Left cardiac atrium (tissue), 4 donors: Measurements from ENCODE around the gene TTC33. TPM values are rescaled to one million over a fixed set of nuclear protein-coding genes. Genes with fewer than 3 reads are reported as not detected.
"Not testable (repeated sequence)": the region's sequence is repeated elsewhere in the genome, so short reads cannot be mapped to it uniquely, and the experiment has no call there.

Experiments used
- ATAC-seq, 2 donors: fragments of 200-7000 bp; cut with Tn5 transposase; one replicate each; pipeline ENCODE4 v1.9.1; 2020; ENCODE audit warnings: mild to moderate bottlenecking in 2 of 2, moderate library complexity in 2 of 2
- DNase-seq: peaks from one replicate; pipeline ENCODE4 v3.0.0-alpha.2; 2020
- intact Hi-C, 2 donors: fragments of 100-400 bp; cut with DNase I; formaldehyde crosslinking; loops; one replicate each; pipeline versions ENCODE4 v1.14.1 to v1.15.1; 2022 to 2023
- total RNA-seq, 2 donors: library from RNA; stranded (reverse); fragmentation: NEBNext Ultra II Directional; extraction: Animal tissue kit (Norgen Biotek cat#: 25700); gene quantifications; one replicate each; pipeline ENCODE4 v1.2.1, GENCODE V29; 2021
- donor health status: DM: no; HTN: yes; CAD: no.
- donor health status: DM: no; HTN: yes; CAD: no; lungs with severe emphysema.
- donor health status: DM: yes; HTN: yes; CAD: no.
- donor health status: Dilated cardiomyopathy.

Gene TTC33
- total RNA-seq, 2 donors from 2014 or later, result 14.1 to 17.5 TPM

DNA sequence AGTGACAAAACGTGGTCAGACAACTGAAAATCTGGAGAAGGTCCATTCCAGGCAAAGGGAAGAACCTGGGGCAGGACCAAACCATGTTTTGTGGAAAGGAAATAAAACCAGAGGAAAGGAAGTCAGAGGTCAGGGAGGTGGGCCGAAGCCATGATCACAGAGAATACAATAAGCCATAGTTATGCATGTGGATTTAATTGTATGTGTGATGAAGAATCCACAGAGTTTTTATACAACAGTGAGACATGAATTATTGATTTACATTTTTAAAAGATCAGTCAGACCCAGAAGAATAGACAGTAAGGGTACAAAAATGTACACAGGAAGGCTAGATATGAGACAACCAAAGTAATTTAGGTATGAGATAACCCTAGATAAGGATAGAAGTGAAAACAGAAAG is 20.8 kb downstream of the TTC33 start:
- intact Hi-C loops, result loop anchor here in 1 of 2 donors (5.0 kb wide), 2 partner anchors 788 to 1158 kb away; no protein-coding TSS in a partner anchor
- ATAC-seq (no peak), DNase-seq (no peak)

DNA sequence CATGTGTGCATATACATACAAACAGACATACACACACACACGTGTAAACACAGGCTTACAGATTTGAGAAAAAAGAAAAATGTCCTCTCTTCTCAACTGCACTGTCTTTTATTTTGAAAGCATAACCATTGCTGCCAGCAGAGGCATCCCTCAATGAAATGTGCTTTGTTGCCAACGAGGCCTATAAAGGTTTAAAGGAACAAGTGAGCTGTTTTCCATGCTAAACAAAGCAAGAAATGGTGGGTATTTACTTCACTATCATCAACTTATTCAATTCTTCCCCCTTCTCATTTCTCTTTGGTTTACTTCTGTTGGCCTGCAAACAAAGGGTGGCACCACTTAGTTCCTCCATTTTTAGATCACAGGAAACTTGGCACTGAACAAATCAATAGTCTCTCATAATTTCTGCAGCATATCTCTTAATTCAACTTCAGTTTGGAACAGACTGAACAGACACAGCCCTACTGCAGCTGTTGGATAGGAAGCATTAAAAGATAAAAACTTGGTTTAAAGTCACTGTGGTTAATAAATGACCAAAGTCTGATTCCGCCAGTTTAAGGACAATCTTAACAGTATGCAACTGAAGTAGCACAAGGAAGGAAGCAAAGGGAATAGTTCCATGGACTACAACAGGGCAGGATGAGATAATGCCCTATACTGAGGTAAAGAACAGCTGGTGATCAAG is 21.7 kb downstream of the TTC33 start:
- DNase-seq (no peak), ATAC-seq (peak; percentile 38 to 75)
- intact Hi-C loops, result no loop called here

DNA sequence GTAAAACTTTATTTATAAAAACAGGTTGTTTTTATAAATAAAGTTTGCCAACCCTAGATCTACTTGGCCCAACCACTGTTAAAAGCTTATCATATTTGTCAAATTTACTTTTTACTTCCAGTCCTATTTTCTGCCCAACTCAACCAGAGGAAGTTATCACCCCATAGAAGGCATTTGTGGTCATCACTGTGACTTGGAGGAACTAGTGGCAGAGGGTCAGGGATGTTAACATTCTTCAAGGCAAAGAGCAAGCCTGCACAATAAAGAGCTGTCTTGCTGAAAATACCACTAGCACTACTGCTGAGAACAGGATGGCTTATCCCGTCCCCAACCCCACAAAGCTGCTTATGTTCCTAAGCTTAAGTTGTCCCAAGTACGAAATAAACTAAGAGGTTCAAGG is 22.3 kb downstream of the TTC33 start:
- ATAC-seq, result no peak
- intact Hi-C loops, result no loop called here
- DNase-seq, result no peak

DNA sequence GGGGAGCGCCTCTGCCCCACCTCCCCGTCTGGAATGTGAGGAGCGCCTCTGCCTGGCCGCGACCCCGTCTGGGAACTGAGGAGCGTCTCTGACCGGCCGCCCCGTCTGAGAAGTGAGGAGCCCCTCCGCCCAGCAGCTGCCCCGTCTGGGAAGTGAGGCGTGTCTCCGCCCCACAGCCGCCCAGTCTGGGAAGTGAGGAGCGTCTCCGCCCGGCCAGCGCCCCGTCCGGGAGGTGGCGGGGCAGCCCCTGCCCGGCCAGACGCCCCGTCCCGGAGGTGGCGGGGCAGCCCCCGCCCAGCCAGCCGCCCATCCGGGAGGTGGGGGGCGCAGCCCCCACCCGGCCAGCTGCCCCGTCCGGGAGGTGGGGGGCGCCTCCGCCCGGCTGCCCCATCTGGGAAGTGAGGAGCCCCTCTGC is 33.3 kb downstream of the TTC33 start:
- DNase-seq, intact Hi-C loops, ATAC-seq: not testable (repeated sequence)

DNA sequence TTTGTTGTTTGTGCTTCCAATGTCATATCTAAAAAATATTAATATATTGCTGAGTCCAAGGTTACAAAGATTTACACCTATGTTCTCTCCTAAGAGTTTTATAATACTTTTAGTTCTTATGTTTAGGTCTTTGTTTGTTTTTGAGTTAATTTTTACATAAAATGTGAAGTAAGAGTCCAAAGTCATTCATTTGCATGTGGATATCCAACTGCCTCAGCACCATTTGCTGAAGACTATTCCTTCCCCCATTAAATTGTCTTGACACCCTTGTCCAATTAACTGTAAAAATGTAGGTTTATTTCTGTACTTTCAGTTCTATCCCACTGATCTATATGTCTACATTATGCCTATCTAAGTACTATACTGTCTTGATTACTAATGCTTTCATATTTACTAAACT is 35.7 kb downstream of the TTC33 start:
- DNase-seq, result no peak
- intact Hi-C loops, result no loop called here
- ATAC-seq, result no peak

DNA sequence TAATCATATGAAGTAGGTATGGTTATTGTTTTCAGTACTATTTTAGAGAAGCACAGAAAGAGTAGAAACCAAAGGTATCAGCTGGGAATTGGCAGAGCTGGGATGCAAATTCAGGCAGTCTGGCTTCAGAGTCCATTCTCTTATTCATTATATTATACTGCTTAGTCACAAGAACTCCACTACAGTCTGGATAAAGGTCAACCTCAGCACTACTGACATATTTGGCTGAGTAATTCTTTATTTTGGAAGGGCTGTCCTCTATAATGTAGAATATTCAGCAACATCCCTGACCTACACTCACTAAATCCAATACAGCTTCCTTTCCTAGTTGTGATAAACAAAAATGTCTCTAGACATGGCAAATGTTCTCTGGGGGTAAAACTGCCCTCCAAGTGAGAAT is 38.5 kb downstream of the TTC33 start:
- intact Hi-C loops, result no loop called here
- ATAC-seq (peak in 1 of 2 donors; percentile 64), DNase-seq (no peak)

DNA sequence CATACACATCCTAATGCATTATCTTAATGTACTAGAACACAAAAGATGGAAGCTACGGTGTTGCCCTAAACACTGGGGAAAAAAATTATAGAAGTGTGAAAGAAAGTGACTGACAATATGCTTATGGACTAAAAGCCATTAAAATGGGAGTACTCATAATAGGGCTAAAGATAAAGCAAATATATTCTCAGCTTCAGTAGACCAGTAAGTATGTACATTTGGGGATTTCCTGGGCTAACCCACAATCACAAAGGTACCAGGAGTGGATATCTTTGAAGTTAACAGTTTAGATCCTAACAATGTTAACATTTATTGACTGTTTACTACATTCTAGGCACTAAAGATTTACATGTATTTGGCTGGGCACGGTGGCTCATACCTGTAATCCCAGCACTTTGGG is 39.2 kb downstream of the TTC33 start:
- ATAC-seq, result no peak
- intact Hi-C loops, result no loop called here
- DNase-seq, result no peak

DNA sequence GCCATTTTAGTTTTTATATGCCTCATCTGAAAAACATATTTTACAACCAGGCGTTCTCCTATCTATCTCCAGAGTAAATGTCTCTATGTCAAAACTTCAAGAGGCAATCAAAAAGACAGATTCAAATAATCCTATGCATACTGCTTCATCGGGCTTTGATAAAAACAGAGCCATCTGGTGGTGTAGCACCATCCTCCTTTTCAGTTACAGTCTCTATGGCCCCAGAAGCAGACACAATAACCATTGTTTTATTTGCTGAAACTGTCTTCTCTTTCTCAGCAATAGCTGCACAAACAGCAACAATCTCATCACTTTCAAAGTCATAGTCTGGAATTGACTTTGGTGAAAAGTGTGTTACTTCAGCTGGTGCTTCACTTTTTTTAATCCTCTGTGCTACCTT is 39.8 kb downstream of the TTC33 start:
- no peak for DNase-seq
- intact Hi-C loops, result no loop called here
- no peak for ATAC-seq

DNA sequence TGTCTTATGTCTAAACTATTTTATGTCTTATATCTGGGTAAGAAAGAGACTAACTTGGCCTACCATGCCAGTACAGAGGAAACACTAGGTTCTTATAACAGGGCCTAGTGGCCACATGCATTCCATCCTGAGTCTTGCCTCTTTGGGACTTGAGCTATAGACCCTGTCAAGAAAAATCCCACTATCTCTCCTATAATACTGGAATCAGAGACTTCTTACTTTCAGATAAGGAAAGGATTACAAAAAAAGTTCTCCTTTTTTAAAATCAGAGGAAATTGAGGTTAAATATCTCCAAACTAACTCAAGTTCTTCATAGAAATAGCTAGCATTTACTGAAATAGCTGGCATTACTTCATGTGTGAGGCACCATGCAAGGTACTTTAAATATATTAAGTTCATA is 41.8 kb downstream of the TTC33 start:
- ATAC-seq, result no peak
- intact Hi-C loops, result no loop called here
- no peak for DNase-seq

DNA sequence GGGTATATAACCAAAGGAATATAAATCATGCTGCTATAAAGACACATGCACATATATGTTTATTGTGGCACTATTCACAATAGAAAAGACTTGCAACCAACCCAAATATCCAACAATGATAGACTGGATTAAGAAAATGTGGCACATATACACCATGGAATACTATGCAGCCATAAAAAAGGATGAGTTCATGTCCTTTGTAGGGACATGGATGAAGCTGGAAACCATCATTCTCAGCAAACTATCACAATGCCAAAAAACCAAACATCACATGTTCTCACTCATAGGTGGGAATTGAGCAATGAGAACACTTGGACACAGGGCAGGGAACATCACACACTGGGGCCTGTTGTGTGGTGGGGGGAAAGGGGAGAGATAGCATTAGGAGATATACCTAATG is 45.2 kb downstream of the TTC33 start:
- DNase-seq, intact Hi-C loops, ATAC-seq: not testable (repeated sequence)

DNA sequence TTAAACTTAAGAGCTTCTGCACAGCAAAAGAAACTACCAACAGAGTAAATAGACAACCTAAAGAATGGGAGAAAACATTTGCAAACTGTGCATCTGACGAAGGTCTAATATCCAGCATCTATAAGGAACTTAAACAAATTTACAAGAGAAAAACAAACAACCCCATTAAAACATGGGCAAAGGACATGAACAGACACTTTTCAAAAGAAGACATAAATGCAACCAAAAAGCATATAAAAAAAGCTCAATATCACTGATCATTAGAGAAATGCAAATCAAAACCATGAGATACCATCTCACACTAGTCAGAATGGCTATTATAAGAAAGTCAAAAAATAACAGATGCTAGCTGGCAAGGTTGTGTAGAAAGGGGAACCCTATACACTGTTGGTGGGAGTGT is 50.3 kb downstream of the TTC33 start:
- DNase-seq, ATAC-seq, intact Hi-C loops: not testable (repeated sequence)

DNA sequence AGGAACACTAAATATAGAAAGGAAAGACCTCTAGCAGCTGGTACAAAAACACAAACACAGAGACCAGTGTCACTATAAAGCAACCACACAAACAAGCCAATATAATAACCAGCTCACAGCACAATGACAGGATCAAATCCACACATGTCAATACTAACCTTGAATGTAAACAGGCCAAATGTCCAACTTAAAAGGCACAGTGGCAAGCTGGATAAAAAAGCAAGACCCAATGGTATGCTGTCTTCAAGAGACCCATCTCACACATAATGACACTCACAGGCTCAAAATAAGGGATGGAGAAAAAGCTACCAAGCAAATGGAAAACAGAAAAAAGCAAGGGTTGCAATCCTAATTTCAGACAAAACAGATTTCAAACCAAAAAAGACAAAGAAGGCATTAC is 53.7 kb downstream of the TTC33 start:
- intact Hi-C loops, DNase-seq, ATAC-seq: not testable (repeated sequence)

DNA sequence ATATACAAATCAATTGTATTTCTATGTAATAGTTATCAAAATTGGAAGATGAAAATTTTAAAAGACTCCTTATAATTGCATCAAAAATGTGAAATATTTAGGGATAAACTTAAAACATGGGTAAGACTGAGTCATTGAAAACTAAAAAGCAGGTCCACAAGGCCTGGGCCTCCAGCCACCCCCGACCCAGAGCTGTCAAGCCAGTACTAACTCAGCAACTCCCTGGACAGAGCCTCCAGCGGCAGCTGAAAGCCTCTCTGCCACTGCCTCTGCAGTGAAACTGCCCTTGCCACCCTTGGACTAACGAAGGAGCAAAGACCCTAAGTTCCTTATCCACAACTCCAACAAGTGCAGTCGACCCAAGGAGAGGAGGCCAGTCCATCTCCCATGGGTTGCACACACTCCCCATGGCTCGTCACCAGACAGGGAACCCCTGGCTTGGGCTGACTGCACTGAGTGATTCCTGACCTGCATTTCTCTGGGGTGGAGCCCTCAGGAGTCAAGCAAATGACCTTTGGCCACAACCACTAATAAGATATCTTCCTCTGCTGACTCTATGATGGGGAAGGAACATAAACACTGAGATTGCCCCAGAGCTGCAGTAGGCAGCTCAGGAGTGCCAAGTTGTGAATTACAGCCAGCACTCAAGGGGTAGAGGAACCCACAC is 55.5 kb downstream of the TTC33 start:
- ATAC-seq (no peak), DNase-seq (no peak)
- intact Hi-C loops, result no loop called here

DNA sequence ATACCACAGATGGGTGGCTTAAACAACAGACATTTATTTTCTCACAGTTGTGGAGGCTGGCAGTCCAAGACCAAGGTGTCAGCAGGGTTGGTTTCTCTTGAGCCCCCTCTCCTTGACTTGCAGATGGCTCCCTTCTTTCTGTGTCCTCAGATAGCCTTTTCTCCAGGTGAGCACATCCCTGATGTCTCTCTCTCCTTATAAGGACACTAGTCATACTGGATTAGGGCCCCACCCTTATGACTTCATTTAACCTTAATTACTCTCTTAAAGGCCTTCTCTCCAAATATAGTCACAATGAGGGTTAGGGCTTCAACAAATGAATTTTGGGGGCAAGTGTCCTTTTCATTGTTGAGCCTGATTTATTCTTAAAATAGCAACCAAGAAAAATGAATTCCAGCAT is 61.3 kb downstream of the TTC33 start:
- DNase-seq (no peak), ATAC-seq (no peak)
- intact Hi-C loops, result no loop called here

DNA sequence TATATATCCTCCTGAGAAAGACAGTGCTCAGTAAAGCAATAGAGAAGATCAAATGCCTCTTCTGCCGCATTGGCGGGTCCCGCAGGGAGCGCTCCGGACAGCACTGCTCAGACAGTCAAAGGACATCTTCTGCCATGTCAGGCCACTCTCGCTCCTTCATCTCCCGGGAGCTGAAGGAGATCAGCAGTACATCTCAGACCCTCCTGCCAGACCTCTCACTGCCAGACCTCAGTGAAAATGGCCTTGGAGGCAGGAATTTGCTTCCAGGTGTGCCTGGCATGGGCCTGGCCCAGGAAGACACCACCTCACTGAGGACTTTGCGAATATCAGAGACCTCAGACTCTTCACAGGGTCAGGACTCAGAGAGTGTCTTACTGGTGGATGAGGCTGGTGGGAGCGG is 63.9 kb downstream of the TTC33 start:
- DNase-seq (no peak), ATAC-seq (no peak)
- intact Hi-C loops, result no loop called here

DNA sequence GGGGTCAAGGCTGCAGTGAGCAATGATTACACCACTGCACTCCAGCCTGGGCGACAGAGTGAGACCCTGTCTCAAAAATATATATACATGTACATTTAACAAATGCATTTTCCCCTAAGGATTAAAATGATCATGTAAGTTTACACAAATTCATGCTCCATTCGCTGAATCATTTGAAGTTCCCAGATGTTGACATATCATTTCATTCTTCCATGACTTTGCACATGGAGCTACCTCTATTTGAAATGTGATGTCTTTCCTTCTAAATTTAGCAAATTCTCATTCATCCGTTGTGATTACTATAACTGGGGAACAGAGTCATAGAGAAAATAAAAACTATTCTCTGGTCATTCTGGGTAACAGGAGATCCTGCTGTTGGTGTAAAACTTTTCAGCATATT is 65.5 kb downstream of the TTC33 start:
- ATAC-seq, result no peak
- intact Hi-C loops, result no loop called here
- DNase-seq, result no peak

DNA sequence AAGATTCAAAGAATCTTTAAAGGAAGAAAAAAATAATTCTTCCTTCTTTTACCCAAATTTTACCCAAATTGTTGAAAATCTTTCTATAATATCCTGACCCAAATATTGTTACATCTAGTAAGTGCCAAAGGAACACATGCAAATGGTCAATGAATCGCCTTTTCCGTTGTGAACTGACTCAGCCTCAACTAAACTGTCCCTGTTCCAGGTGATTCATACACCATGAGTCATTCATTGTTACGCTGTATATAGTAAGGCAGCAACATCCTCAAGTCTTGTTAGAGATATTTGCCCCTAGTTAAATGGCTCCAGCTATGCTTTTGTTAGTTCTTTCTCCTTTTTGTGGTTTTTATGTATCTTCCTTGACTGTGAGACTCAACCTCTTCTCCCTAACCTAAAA is 66.3 kb downstream of the TTC33 start:
- intact Hi-C loops, result loop anchor here (5.0 to 10.0 kb wide), 3 partner anchors 735 to 1112 kb away; no protein-coding TSS in a partner anchor
- DNase-seq (no peak), ATAC-seq (peak; percentile 49 to 92)

DNA sequence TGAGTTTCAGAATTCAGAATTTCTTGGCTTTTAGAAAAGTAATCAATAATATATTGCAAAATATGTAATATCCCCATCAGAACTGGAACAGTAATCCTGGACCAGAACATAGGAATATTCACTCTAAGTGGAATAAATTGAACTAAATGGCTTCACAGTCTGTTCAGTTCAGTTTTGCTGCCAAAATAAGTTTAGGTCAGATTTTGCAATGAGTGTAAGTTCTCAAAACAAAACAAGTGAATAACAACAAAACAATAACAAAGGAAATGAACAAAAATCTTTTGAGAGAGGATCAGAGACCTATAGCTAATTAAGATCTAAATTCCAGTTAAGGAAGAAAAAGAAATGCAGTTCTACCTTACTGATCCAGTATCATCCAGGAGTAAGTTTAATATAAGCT is 66.8 kb downstream of the TTC33 start:
- DNase-seq, result no peak
- intact Hi-C loops, result loop anchor here (5.0 to 10.0 kb wide), 3 partner anchors 734 to 1112 kb away; no protein-coding TSS in a partner anchor
- no peak for ATAC-seq

DNA sequence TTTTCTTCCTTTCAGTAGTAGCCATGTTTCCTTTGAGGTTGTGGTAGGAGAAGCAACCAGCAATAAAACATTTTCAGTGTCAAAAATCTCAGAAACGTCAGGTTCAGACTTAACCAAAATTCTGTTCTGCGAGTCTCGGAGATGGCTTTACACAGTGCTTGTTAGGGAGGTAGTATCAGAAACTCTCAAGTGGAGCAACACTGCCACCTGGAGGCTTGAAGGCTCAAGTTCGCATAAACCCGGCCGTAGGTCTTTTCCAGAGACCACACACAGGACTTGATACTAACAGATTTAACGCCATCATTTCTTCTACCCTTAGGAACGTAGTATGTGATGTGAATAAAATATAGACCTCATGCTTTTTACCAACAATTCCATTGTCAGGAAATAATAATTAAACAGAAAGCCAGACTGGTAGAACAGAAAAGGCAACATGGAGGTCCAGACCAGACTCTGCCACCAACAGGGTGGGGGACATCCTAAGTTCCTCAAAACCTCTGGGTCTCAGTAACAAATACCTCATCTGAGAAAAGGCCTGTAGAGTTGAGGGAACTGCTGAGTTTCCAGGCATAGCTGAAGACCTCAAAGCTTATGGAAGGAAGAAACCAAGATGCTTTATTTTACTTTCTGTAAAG is 67.5 kb downstream of the TTC33 start:
- intact Hi-C loops, result loop anchor here (5.0 to 10.0 kb wide), 3 partner anchors 733 to 1111 kb away; no protein-coding TSS in a partner anchor
- ATAC-seq, result peak; percentile 93 to 94
- DNase-seq, result peak; percentile 81

DNA sequence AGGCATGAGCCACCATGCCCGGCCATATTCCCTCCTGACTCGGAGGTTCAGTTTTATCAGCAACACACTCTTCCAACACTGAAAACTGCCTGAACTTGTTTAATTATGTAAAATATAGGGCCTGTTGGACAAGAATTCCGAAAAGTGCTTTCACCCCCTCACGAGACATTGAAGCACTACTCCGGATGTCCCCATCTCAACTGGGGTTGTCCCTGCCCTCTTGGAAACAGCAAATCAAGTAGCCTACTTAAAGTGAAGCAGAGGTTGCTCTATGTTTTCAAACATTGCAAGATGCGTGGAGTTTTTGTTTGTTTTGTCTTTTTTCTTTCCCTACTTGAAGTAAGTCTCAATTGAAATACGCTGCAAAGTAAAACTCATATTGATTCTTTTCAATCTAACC is 68.4 kb downstream of the TTC33 start:
- intact Hi-C loops, result loop anchor here (2.0 to 10.0 kb wide), 4 partner anchors 733 to 1110 kb away; no protein-coding TSS in a partner anchor
- DNase-seq, result no peak
- no peak for ATAC-seq
